PC-3 (cell line): ENCODE measurements around the gene TERF2IP.

Experiments
- EZH2 ChIP-seq: fragments of 300-600 bp; sonication (generic); IDR thresholded peaks from one replicate; pipeline ENCODE4 v1.6.1; 2017; ENCODE audit warnings: antibody characterized with exemption, mild to moderate bottlenecking, low read length; ENCODE audit not compliant: unreplicated experiment
- EZH2phosphoT487 ChIP-seq: fragments of 300-600 bp; sonication (generic); IDR thresholded peaks from 2 replicates; pipeline ENCODE4 v1.6.1; 2018; ENCODE audit warnings: mild to moderate bottlenecking, antibody characterized with exemption, low read length, borderline replicate concordance
- TF ChIP-seq, protein P1 (sequence below): fragments of 300-600 bp; sonication (generic); conservative IDR thresholded peaks from 2 replicates; pipeline ENCODE4 v1.5.1; 2017; ENCODE audit warnings: antibody characterized with exemption, low read depth, mild to moderate bottlenecking, low read length

DNA sequence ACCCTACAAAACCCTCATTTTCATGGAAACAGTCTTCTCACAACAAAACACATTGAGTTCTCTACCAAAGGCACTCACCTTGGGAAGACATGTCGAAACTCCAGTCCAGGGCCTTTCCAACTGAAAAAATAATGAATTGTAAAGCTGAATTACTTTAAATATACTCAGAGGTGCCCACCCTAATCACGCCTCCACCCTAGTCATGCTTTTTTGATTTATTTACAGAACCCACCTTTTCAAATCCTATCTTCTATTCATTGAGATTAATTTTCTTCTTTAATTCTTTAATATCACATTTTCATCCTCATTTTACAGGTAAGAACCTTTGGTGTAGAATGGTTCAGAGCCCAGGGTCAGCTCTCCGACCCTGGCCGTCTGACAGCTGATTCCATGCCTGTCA is 29.3 kb downstream of the TERF2IP start, which contains the start of gene CPHXL2:
- TF ChIP-seq, protein P1, sequence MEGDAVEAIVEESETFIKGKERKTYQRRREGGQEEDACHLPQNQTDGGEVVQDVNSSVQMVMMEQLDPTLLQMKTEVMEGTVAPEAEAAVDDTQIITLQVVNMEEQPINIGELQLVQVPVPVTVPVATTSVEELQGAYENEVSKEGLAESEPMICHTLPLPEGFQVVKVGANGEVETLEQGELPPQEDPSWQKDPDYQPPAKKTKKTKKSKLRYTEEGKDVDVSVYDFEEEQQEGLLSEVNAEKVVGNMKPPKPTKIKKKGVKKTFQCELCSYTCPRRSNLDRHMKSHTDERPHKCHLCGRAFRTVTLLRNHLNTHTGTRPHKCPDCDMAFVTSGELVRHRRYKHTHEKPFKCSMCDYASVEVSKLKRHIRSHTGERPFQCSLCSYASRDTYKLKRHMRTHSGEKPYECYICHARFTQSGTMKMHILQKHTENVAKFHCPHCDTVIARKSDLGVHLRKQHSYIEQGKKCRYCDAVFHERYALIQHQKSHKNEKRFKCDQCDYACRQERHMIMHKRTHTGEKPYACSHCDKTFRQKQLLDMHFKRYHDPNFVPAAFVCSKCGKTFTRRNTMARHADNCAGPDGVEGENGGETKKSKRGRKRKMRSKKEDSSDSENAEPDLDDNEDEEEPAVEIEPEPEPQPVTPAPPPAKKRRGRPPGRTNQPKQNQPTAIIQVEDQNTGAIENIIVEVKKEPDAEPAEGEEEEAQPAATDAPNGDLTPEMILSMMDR, result no peak
- TF ChIP-seq EZH2 (no peak), EZH2phosphoT487 (no peak)
